WERI-Rb-1 (cell line): ENCODE results near the gene REXO1.

Experiments
- DNase-seq: peaks from one replicate; pipeline ENCODE4 v3.0.0-alpha.2; 2020
- H3K27ac ChIP-seq: fragments of 250-450 bp; sonication (Bioruptor Pico); 2 replicates; pipeline ENCODE4 v1.5.1; 2020; ENCODE audit warnings: mild to moderate bottlenecking, moderate library complexity
- H3K27me3 ChIP-seq: fragments of 250-450 bp; sonication (Bioruptor Pico); 2 replicates; pipeline ENCODE4 v1.5.1; 2021; ENCODE audit warnings: mild to moderate bottlenecking, low read depth, moderate library complexity; ENCODE audit not compliant: insufficient read depth, severe bottlenecking
- H3K36me3 ChIP-seq: fragments of 250-450 bp; sonication (Bioruptor Pico); 2 replicates; pipeline ENCODE4 v1.5.1; 2020; ENCODE audit warnings: mild to moderate bottlenecking, moderate library complexity
- H3K4me3 ChIP-seq: 2 replicates; pipeline ENCODE4 v1.5.1; 2011; ENCODE audit warnings: low read depth, mild to moderate bottlenecking, control low read depth, low read length
- H3K9me3 ChIP-seq: fragments of 250-450 bp; sonication (Bioruptor Pico); 2 replicates; pipeline ENCODE4 v1.5.1; 2021; ENCODE audit warnings: mild to moderate bottlenecking, moderate library complexity; ENCODE audit not compliant: severe bottlenecking
- TF ChIP-seq, protein P1 (sequence below): IDR thresholded peaks from 2 replicates; pipeline ENCODE4 v1.5.1; 2011; ENCODE audit warnings: low read depth, mild to moderate bottlenecking, control low read depth, inconsistent platforms, low read length

REXO1 gene

GRCh38 chr19:1856698-1857603 is 8.7 kb upstream of the REXO1 start:
- Histone ChIP-seq H3K27ac (peak overlapping the region; percentile 96), H3K9me3 (no peaks in the 10 kb centered on the region), H3K27me3 (no peaks in the 10 kb centered on the region), H3K4me3 (peak overlapping the region; percentile 42), H3K36me3 (peaks cover 7% of the 10 kb centered on the region)
- TF ChIP-seq, protein P1, sequence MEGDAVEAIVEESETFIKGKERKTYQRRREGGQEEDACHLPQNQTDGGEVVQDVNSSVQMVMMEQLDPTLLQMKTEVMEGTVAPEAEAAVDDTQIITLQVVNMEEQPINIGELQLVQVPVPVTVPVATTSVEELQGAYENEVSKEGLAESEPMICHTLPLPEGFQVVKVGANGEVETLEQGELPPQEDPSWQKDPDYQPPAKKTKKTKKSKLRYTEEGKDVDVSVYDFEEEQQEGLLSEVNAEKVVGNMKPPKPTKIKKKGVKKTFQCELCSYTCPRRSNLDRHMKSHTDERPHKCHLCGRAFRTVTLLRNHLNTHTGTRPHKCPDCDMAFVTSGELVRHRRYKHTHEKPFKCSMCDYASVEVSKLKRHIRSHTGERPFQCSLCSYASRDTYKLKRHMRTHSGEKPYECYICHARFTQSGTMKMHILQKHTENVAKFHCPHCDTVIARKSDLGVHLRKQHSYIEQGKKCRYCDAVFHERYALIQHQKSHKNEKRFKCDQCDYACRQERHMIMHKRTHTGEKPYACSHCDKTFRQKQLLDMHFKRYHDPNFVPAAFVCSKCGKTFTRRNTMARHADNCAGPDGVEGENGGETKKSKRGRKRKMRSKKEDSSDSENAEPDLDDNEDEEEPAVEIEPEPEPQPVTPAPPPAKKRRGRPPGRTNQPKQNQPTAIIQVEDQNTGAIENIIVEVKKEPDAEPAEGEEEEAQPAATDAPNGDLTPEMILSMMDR: no peak
- DNase-seq: peak; percentile 92

DNA sequence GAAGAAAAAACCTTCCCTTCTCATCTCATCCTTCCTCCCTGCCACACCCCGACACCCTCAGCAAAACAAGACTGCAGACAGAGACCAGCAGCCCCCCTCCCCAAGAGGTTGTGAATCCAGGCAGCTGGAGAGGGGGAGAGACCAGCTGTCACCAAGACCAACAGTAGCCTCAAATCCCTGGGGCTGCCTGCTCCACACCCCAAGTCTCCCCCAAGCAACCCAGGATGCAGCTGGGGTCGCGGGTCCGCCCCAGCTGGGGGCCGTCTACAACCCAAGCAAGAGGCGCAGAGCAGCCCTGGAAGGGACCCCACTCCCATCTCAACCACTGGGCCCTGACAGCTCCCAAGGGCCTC is 8.0 kb upstream of the REXO1 start:
- no peaks in the 10 kb centered on the region for H3K27me3 ChIP-seq
- DNase-seq: peak; percentile 64
- peak overlapping the region; percentile 96 for H3K27ac ChIP-seq
- H3K9me3 ChIP-seq: no peaks in the 10 kb centered on the region
- H3K36me3 ChIP-seq: peaks cover 7% of the 10 kb centered on the region
- H3K4me3 ChIP-seq: peak overlapping the region; percentile 42
- TF ChIP-seq, protein P1: no peak

DNA sequence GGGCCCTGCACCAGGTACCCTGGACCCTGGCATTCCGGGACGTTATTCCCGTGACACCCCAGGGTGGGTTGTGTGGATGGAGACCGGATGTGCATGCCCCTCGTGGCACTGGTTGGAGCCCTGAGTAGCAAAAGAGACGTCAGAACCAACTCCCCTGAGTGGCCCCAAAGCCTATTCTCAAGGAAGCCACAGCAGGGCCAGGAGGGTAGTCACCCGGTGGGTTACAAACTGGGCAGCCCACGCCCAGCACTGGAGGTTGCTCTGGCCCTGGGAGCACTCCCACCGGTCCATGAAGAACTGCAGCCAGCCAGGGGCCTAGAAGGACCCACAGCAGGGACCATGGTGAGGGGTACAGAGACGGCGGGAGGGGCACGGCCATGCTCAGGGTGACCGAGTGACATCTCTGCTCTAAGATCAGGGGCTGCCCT is 7.6 kb upstream of the REXO1 start:
- Histone ChIP-seq H3K27me3 (no peaks in the 10 kb centered on the region), H3K9me3 (no peaks in the 10 kb centered on the region), H3K36me3 (peaks cover 7% of the 10 kb centered on the region), H3K4me3 (peak overlapping the region; percentile 42), H3K27ac (peak overlapping the region; percentile 96)
- no peak for DNase-seq
- TF ChIP-seq, protein P1: no peak

- Histone ChIP-seq H3K27me3 (no peaks in the 10 kb centered on the region), H3K9me3 (no peaks in the 10 kb centered on the region), H3K4me3 (peak overlapping the region; percentile 53), H3K27ac (peak overlapping the region; percentile 96), H3K36me3 (peaks cover 7% of the 10 kb centered on the region)
- TF ChIP-seq, protein P1: peak; percentile 36; the same call in 1 of the 2 replicates
- peak; percentile 96 for DNase-seq
Measured at GRCh38 chr19:1855040-1855827, 7.0 kb upstream of the REXO1 start.

GRCh38 chr19:1854542-1855039 is 6.3 kb upstream of the REXO1 start:
- Histone ChIP-seq H3K4me3 (peak overlapping the region; percentile 53), H3K36me3 (peaks cover 7% of the 10 kb centered on the region), H3K27ac (peak overlapping the region; percentile 96), H3K27me3 (no peaks in the 10 kb centered on the region), H3K9me3 (no peaks in the 10 kb centered on the region)
- peak; percentile 85 for DNase-seq
- TF ChIP-seq, protein P1: no peak
